HT-29 (cell line): ENCODE results near the gene GBP1. TPM values are rescaled to one million over a fixed set of nuclear protein-coding genes. Genes with fewer than 3 reads are reported as not detected.
A peak's percentile ranks its signal among the peaks of the same experiment; 100 is the strongest.
"Not testable (repeated sequence)": the region's sequence is repeated elsewhere in the genome, so short reads cannot be mapped to it uniquely, and the experiment has no call there.

Experiments used
- DNase-seq: peaks from one replicate; pipeline ENCODE4 v3.0.0-alpha.2; 2015; ENCODE audit warnings: low spot score
- total RNA-seq: library from RNA; depleted of rRNA; stranded (reverse); fragments of >200 nt; shearing (Covaris generic); gene quantifications from 2 replicates; pipeline ENCODE4 v1.2.3, GENCODE V29; 2014; rRNA removed

Gene GBP1, protein sequence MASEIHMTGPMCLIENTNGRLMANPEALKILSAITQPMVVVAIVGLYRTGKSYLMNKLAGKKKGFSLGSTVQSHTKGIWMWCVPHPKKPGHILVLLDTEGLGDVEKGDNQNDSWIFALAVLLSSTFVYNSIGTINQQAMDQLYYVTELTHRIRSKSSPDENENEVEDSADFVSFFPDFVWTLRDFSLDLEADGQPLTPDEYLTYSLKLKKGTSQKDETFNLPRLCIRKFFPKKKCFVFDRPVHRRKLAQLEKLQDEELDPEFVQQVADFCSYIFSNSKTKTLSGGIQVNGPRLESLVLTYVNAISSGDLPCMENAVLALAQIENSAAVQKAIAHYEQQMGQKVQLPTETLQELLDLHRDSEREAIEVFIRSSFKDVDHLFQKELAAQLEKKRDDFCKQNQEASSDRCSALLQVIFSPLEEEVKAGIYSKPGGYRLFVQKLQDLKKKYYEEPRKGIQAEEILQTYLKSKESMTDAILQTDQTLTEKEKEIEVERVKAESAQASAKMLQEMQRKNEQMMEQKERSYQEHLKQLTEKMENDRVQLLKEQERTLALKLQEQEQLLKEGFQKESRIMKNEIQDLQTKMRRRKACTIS
- 1.8 and 2.7 TPM in 2 replicates for total RNA-seq

DNA sequence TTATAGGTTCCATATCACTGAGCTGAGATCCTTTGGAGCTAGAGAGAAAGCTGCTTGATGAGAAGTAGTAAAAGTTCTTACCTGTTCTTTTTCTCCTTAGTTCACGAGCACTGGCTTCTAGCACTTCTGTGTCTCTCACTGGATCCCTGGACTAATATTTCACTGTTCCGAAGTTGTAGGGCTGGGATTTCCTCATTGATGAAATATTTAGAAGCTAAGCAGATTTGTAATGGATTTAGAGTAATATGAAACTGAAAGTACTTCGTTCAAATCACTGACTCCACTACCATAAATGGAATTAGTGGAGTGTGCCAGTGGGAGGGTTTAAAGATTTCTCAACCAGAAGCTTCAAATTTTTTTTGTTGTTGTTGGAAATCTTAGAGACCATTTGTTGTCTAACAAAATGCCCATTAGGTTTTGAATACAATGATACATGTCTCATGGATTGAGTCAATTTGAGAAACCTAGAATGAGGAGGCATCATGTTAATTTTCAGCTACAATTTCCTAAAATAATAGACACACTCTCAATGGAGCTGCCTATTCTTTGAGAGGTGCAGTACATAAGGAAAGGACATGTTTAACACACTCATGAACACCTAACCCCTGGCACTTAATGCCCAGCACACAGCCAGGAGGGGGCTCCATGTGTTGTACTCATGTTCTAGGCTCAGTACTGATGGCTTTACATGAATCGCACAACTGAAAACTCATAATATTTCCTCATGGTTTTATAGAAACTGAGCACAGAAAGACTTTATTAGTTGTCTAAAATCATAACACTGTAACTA, at the start of gene GBP1:
TSS of gene GBP1 (minus strand) at position 130 of the 790 bp plus-strand sequence. CDS start 1,974 bp downstream, outside the sequence.
- peak; percentile 24 for DNase-seq

GRCh38 chr1:89114662-89115061, 49.7 kb upstream of the GBP1 start:
- DNase-seq: no peak

GRCh38 chr1:89112871-89113613, 48.0 kb upstream of the GBP1 start:
- no peak for DNase-seq

GRCh38 chr1:89104687-89105086, 39.7 kb upstream of the GBP1 start:
- no peak for DNase-seq

DNA sequence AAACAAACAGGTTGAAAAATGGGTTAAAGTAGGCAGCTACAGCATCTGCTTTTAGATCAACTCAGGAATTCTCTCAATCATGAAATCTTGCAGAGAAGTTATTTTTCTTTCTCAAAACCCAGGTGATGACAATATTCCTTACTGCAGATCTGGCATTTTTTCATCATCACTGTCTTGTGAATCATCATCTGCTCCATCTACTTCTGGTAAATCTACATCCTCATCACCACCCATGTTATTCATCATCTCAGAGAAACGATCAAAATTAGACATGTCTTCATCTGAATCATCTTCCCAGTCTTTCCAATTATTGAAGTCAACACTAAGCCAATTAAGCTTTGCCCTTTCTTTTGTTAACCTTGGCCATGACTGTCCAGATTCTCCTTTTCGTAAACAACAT, 39.1 kb upstream of the GBP1 start:
- DNase-seq: no peak

GRCh38 chr1:89102021-89102420, 37.0 kb upstream of the GBP1 start:
- DNase-seq: no peak

DNA sequence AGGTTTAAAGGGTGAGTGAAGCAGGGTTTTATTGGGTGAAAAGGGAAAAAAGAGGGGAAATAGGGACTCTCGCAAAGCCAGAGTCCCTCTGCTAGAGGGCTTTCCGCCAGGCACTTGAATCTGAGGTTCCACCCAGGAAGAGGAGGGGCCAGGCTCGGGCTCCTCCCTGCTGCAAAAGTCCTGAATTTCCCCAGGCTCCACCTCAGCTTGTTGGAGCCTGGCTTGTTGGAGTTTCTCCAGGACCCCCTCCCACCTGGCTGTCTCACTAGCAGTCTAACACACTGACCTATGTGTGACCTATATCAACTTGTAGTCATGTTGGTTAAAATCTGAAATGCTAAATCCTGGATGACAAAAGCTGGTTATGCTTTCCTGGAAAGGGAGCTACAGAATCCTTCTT, 35.4 kb upstream of the GBP1 start:
- DNase-seq: no peak

DNA sequence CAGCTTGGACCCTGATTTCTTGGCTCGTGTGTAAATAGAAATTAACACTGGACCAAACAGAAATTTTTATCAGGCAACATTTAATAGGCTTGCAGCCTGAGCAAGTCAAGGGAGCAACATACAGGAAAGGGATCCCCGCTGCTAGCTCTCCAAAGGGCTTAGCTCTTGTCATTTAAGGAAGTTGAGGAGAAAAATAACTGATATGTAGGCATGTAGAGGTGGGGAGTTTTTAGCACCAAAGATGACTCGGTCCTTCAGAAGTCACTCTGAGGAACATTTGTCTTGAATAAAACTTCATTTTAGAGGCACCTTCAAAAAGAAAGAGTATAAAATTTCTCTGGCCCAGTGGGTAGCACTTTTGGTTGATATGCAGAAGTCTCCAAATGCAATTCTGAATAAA, 33.8 kb upstream of the GBP1 start:
- DNase-seq: no peak

GRCh38 chr1:89095737-89096136, 30.7 kb upstream of the GBP1 start:
- DNase-seq: no peak

DNA sequence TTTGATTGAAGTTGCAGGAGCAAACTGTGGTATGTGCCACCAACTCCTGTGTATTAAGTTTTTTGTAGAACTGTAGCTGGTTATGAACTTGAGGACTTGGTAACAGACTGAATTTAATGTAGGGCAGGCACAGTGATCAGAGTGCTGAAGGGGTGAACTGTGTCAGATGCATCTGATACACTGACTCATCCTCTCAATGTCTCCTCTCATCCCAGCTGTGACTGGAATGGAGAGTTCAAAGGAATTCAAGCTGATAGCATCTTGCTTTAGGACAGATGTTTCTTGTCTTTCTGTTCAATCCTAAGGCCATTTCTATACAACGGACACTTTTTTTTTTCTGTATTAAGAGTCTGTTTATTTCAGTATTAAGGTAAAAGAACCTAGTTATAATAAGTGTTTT, 25.0 kb upstream of the GBP1 start:
- DNase-seq: no peak

- peak; percentile 70 for DNase-seq
Measured at GRCh38 chr1:89088572-89088971, 23.6 kb upstream of the GBP1 start.

GRCh38 chr1:89087241-89087640, 22.2 kb upstream of the GBP1 start:
- DNase-seq: no peak

DNA sequence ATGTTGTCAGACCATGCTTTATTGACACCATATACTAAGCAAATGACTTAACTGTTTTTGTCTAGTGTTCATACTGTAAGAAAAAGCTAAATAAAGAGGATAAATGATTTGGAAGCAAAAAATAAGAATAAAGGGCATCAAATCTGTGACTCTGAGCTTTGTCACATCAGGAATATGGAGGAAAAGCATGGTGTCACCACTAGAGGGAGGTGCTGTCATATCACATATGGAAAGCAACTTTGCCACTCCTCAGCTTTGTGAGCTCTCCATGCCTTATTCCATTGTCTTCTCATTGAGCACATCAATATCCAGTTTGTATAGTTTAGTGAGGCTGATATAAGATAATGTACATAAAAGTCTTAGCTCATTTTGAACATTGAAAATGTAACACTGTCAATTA, 20.8 kb upstream of the GBP1 start:
- peak; percentile 74 for DNase-seq

DNA sequence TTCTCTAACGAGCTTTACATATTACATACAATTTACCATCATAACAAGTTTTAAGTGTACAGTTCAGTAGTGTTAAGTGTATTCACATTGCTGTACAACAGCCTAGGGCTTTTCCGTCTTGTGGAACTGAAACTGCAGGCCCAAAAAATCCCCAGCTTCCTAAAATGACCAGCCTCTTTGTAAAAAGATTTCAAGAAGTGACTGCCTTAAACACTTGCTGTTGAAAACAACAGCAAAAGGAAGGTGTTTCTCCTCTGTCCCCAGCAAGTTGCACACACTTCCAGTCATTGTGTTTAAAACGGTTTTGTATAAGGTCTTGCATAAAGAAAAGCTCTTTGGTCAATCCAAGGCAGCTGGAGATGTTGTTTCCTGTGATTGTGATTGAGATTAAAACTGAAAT, 16.0 kb upstream of the GBP1 start:
- DNase-seq: no peak

- DNase-seq: not testable (repeated sequence)
Measured at GRCh38 chr1:89080068-89080467, 15.1 kb upstream of the GBP1 start.

GRCh38 chr1:89072466-89073065, 7.6 kb upstream of the GBP1 start:
- DNase-seq: not testable (repeated sequence)

DNA sequence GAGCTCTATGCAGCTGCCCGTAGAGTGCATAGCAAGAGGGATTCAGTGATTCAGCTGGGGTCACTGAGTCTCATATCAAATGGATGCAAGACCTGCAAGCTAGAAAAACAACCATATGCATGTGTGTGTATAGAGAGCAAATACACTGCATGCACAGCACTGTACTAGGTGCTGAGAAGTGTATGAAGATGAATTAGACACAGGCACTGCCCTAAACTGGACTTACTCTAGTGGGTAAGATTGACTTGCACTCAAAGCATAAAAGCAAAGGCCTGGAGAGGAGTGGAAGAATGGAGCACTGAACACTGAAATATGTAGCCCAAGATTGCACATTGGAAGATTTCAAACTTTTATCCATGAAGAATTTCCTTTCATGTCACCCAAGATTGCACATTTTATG, 5.5 kb upstream of the GBP1 start:
- no peak for DNase-seq

GRCh38 chr1:89069951-89070350, 4.9 kb upstream of the GBP1 start:
- DNase-seq: no peak

GRCh38 chr1:89068291-89068690, 3.3 kb upstream of the GBP1 start:
- DNase-seq: no peak

- no peak for DNase-seq
Measured at GRCh38 chr1:89064632-89065031, 376 bp downstream of the GBP1 start.

DNA sequence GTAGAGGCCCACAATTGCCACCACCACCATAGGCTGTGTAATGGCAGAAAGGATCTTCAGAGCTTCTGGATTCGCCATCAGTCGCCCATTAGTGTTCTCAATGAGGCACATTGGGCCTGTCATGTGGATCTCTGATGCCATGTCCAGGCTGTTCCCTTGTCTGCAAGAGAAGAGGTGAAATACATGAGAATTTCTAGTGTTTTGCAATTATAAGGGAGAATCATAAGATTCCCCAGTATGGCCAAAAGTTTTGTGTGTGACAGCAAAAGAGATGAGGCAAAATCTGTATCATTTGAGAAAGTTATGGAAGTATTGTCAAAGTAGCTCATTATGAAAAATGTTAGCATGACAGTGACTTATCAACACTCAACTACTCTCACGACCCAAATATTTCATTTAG, 1.9 kb downstream of the GBP1 start:
- DNase-seq: no peak
